Inflammatory macrophage (primary cell): Measurements from ENCODE around the gene RHEBL1.

Source experiments
- DNase-seq, 2 donors: peaks; one replicate each; pipeline ENCODE4 v3.0.0-alpha.2; 2020 to 2022

The RHEBL1 gene

GRCh38 chr12:49019120-49019430 lies 50.7 kb downstream of the RHEBL1 start:
- DNase-seq = no peak

- DNase-seq = peak; percentile 96 to 98
Measured at GRCh38 chr12:49018261-49019119, 51.3 kb downstream of the RHEBL1 start, which contains the start of gene PRKAG1. Gene PRKAG1, minus strand, starts transcription at chr12:49018776. Its CDS starts 36 bp downstream, at chr12:49018740.

- peak; percentile 66 to 82 for DNase-seq
Measured at GRCh38 chr12:49017891-49018260, 51.9 kb downstream of the RHEBL1 start.

- no peak for DNase-seq
Measured at GRCh38 chr12:49015196-49015595, 54.6 kb downstream of the RHEBL1 start.
